ENCODE results near the gene SEC23B. TPM values are rescaled to one million over a fixed set of nuclear protein-coding genes. Genes with fewer than 3 reads are reported as not detected.

Gene SEC23B
- total and polyA plus RNA-seq, 2 of the 8 experiments (the other 6 are each of a cell fraction or from before 2014, with no cell fraction given), result 53.3 to 62.8 TPM

DNA sequence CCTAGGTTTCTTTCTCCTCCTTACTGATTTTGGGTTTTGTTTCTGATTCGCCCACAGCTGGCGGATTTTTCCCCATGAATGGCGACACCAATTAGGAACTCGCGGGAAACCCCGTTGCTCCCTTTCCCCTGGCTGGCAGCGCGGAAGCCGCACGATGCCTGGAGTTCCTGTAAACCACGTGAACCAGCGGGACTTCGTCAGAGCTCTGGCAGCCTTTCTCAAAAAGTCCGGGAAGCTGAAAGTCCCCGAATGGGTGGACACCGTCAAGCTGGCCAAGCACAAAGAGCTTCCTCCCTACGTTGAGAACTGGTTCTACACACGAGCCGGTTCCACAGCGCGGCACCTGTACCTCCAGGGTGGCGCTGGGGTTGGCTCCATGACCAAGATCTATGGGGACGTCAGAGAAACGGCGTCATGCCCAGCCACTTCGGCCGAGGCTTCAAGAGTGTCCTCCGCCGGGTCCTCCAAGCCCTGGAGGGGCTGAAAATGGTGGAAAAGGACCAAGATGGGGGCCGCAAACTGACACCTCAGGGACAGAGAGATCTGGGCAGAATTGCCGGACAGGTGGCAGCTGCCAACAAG is 3.2 kb upstream of the SEC23B start:
- CTCF ChIA-PET (ENCODE audit: partially characterized antibody), result interaction anchor here (0.7 kb wide), 1 partner anchor 28 kb away, joined by 3 read pairs; no protein-coding TSS in a partner anchor
- Histone ChIP-seq H3K23ac (ENCODE audit: insufficient read length) (no peak overlapping the region), H3K36me3 (ENCODE audit: control insufficient read depth in 2 of 4, insufficient read depth in 4 of 4, low read length in 3 of 4) (peaks cover 0 to under 1% (median 0%) of the 10 kb centered on the region in 4 experiments; a peak in 1 of 8 replicates), H3K56ac (replicated peaks; ENCODE audit: insufficient read length, low read depth, low read length) (no peak overlapping the region), H4K5ac (ENCODE audit: insufficient read length, low read depth, low read length) (no peak overlapping the region), H3K79me1 (ENCODE audit: low read depth, low read length) (no peaks in the 10 kb centered on the region), H4K8ac (ENCODE audit: extremely low read depth, insufficient read depth, low read length) (no peak overlapping the region; the same call in 1 of the 2 replicates), H3K27me3 (replicated peaks in 1 of 4; ENCODE audit: control insufficient read depth in 3 of 4, extremely low read depth in 1 of 4, insufficient read depth in 3 of 4, low read length in 3 of 4) (no peaks in the 10 kb centered on the region), H3K79me2 (ENCODE audit: control insufficient read depth in 1 of 2, insufficient read depth in 2 of 2, low read length in 2 of 2) (peaks cover 0 to 15% of the 10 kb centered on the region in 2 experiments; a peak in 3 of 4 replicates), H2BK15ac (ENCODE audit: low read length) (no peak overlapping the region), H4K20me1 (replicated peaks in 1 of 2; ENCODE audit: control insufficient read depth in 1 of 2, insufficient read depth in 2 of 2, low read length in 2 of 2) (no peaks in the 10 kb centered on the region), H3K4me3 (ENCODE audit: extremely low read depth in 1 of 4, insufficient read depth in 2 of 4, low read depth in 3 of 4, low read length in 4 of 4) (no peak overlapping the region), H3K9me3 (ENCODE audit: insufficient read depth in 2 of 2, low read depth in 1 of 2, low read length in 1 of 2) (no peaks in the 10 kb centered on the region), H2AFZ (ENCODE audit: low read length) (peak overlapping the region; percentile 46; the same call in 1 of the 2 replicates), H2BK5ac (ENCODE audit: low read depth, low read length) (no peak overlapping the region), H2AK5ac (ENCODE audit: low read depth, low read length) (no peak overlapping the region), H3K18ac (ENCODE audit: extremely low read depth, low read length) (no peak overlapping the region), H3K14ac (ENCODE audit: insufficient read length) (no peak overlapping the region), H2BK120ac (replicated peaks; ENCODE audit: low read depth, low read length) (no peak overlapping the region), H2BK12ac (ENCODE audit: low read depth, low read length) (no peak overlapping the region), H3K4me1 (replicated peaks in 1 of 4; ENCODE audit: control insufficient read depth in 3 of 4, insufficient read depth in 4 of 4, low read length in 3 of 4) (peaks cover 0 to 6% (median 2%) of the 10 kb centered on the region in 4 experiments; a peak in 4 of 7 replicates), H3K27ac (ENCODE audit: low read depth, low read length) (no peak overlapping the region), H3K4ac (replicated peaks; ENCODE audit: insufficient read length, low read depth, low read length) (no peak overlapping the region), H4K91ac (replicated peaks; ENCODE audit: insufficient read length, low read length) (no peak overlapping the region), H3K9ac (replicated peaks in 1 of 4; ENCODE audit: extremely low read depth in 1 of 4, low read depth in 3 of 4, low read length in 3 of 4) (no peak overlapping the region), H3K23me2 (ENCODE audit: low read depth, low read length) (peaks cover 3% of the 10 kb centered on the region; the same call in 1 of the 2 replicates), H3K4me2 (ENCODE audit: insufficient read depth in 1 of 2, low read depth in 2 of 2, low read length in 2 of 2) (no peak overlapping the region), H2BK20ac (ENCODE audit: low read length) (no peak overlapping the region)
- DNase-seq (ENCODE audit: low read depth in 1 of 2, low spot score in 2 of 2) (no peak), FAIRE-seq (no peak)
- POLR2A ChIA-PET (ENCODE audit: partially characterized antibody), result interaction anchor here (1.0 kb wide), 1 partner anchor 29 kb away, joined by 3 read pairs; no protein-coding TSS in a partner anchor
- TF ChIP-seq, protein P1, sequence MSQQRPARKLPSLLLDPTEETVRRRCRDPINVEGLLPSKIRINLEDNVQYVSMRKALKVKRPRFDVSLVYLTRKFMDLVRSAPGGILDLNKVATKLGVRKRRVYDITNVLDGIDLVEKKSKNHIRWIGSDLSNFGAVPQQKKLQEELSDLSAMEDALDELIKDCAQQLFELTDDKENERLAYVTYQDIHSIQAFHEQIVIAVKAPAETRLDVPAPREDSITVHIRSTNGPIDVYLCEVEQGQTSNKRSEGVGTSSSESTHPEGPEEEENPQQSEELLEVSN (IDR thresholded peaks at IDR 0.05), result peak; percentile 65; the same call in 1 of the 2 replicates
- TF ChIP-seq, protein P2, sequence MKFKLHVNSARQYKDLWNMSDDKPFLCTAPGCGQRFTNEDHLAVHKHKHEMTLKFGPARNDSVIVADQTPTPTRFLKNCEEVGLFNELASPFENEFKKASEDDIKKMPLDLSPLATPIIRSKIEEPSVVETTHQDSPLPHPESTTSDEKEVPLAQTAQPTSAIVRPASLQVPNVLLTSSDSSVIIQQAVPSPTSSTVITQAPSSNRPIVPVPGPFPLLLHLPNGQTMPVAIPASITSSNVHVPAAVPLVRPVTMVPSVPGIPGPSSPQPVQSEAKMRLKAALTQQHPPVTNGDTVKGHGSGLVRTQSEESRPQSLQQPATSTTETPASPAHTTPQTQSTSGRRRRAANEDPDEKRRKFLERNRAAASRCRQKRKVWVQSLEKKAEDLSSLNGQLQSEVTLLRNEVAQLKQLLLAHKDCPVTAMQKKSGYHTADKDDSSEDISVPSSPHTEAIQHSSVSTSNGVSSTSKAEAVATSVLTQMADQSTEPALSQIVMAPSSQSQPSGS (IDR thresholded peaks at IDR 0.05; ENCODE audit: low read length), result no peak
- 91% methylated on average over 31 of the region's 31 CpGs; no CpG with 5 or more reads in 1 of the 2 experiments for WGBS, 2 experiments (ENCODE audit: extremely low coverage in 1 of 2, insufficient coverage in 1 of 2, insufficient read length in 1 of 2, insufficient replicate concordance in 2 of 2, low coverage in 1 of 2, low lambda C conversion rate in 2 of 2, missing lambda C conversion rate in 1 of 2)

Data from H1 (cell line).